K562 (cell line): ENCODE data around the gene SKOR1. TPM values are rescaled to one million over a fixed set of nuclear protein-coding genes. Genes with fewer than 3 reads are reported as not detected.

ENCODE experiments used
- ADNP ChIP-seq: fragments of 200-800 bp; sonication (Bioruptor generic); IDR thresholded peaks from 2 replicates; pipeline ENCODE4 v1.6.1; 2016; ENCODE audit warnings: missing genetic modification characterization, missing compliant biosample characterization
- CEBPG ChIP-seq, 3 experiments: fragments of 200-800 bp in 1 of 3; sonication (Bioruptor generic) in 1 of 3; sonication (generic) in 1 of 3; formaldehyde crosslinking in 1 of 3; IDR thresholded peaks in 2 of 3; conservative IDR thresholded peaks in 1 of 3; 2 replicates each; pipeline versions ENCODE4 v1.6.1 to v1.8.0; 2016 to 2022; ENCODE audit warnings: missing compliant biosample characterization in 2 of 3, missing genetic modification characterization in 2 of 3, mild to moderate bottlenecking in 1 of 3, missing genetic modification reagents in 1 of 3
- ETS1 ChIP-seq: conservative IDR thresholded peaks from 2 replicates; pipeline ENCODE4 v1.6.1; 2011; ENCODE audit warnings: low read depth, mild to moderate bottlenecking, low read length; ENCODE audit not compliant: control insufficient read depth
- FOXP1 ChIP-seq: sonication (generic); formaldehyde crosslinking; IDR thresholded peaks from 2 replicates; pipeline ENCODE4 v1.8.0; 2022; ENCODE audit warnings: mild to moderate bottlenecking, missing genetic modification reagents
- GATAD2A ChIP-seq: fragments of 450-650 bp; IDR thresholded peaks from 2 replicates; pipeline ENCODE4 v1.6.1; 2017
- JUN ChIP-seq, 2 experiments: sonication (generic) in 1 of 2; formaldehyde crosslinking in 1 of 2; IDR thresholded peaks; 2 replicates each; pipeline versions ENCODE4 v1.6.1 to v1.8.0; 2012 to 2022; ENCODE audit warnings: borderline replicate concordance in 2 of 2, mild to moderate bottlenecking in 2 of 2, improper control_type of control experiment in 1 of 2, low read depth in 1 of 2, low read length in 1 of 2, missing genetic modification reagents in 1 of 2
- KLF13 ChIP-seq: fragments of 450-650 bp; IDR thresholded peaks from 2 replicates; pipeline ENCODE4 v1.6.1; 2016; ENCODE audit warnings: missing genetic modification characterization, low read depth, mild to moderate bottlenecking, missing compliant biosample characterization, moderate library complexity, borderline replicate concordance
- MGA ChIP-seq: fragments of 450-650 bp; IDR thresholded peaks from 2 replicates; pipeline ENCODE4 v1.6.1; 2016; ENCODE audit warnings: mild to moderate bottlenecking, moderate library complexity
- NBN ChIP-seq: fragments of 450-650 bp; IDR thresholded peaks from 2 replicates; pipeline ENCODE4 v1.6.1; 2016; ENCODE audit warnings: low read depth, mild to moderate bottlenecking
- RHOXF2B ChIP-seq: fragments of 250-450 bp; sonication (Bioruptor Pico); conservative IDR thresholded peaks from 2 replicates; pipeline ENCODE4 v1.5.1; 2021
- TCF15 ChIP-seq: fragments of 250-450 bp; sonication (Bioruptor Pico); IDR thresholded peaks from 2 replicates; pipeline ENCODE4 v1.8.0; 2022; ENCODE audit warnings: moderate library complexity, mild to moderate bottlenecking, inconsistent platforms
- ZNF384 ChIP-seq: IDR thresholded peaks from 2 replicates; pipeline ENCODE4 v1.6.1; 2012; ENCODE audit warnings: low read depth, low read length, improper control_type of control experiment
- polyA plus RNA-seq, 8 experiments: library from polyadenylated mRNA; depleted of rRNA in 4 of 8; stranded (reverse) in 5 of 8; unstranded in 3 of 8; fragments of >200 nt; fragmentation: Nextera tagmentation in 2 of 8; fragmentation: Illumina TruSeq in 1 of 8; extraction: Ambion mirVana in 2 of 8; extraction: Trizol in 1 of 8; gene quantifications; 2 replicates each; pipeline versions ENCODE4 v1.2.1 to v1.2.3, GENCODE V29; 2011 to 2014; ENCODE audit warnings: inconsistent platforms in 1 of 8, missing spikeins in 1 of 8
- total RNA-seq, 7 experiments: library from RNA; depleted of rRNA in 6 of 7; stranded (reverse); fragments of >200 nt in 6 of 7; fragmentation: Illumina TruSeq in 2 of 7; extraction: Trizol in 2 of 7; gene quantifications; 2 replicates each; pipeline versions ENCODE4 v1.2.1 to v1.2.3, GENCODE V29; 2011 to 2021; ENCODE audit warnings: low replicate concordance in 1 of 7

Gene SKOR1
- total and polyA plus RNA-seq, 9 of the 15 experiments (the other 6 are each of a cell fraction or from before 2014, with no cell fraction given), result 0.04 to 0.41 (median 0.09) TPM; not detected in 3

- TF ChIP-seq NBN, result peak; percentile 13; the same call in 1 of the 2 replicates
- peak; percentile 39; the same call in 1 of the 2 replicates for TF ChIP-seq JUN (IDR thresholded peaks at IDR 0.05; ENCODE audit: borderline replicate concordance, low read depth, low read length)
- no peak for TF ChIP-seq JUN (CRISPR knock-in tag; IDR thresholded peaks at IDR 0.05; ENCODE audit: borderline replicate concordance)
- no peak for TF ChIP-seq ETS1
- TF ChIP-seq ZNF384, result no peak
- TF ChIP-seq RHOXF2B (CRISPR knock-in tag), result no peak
- peak; percentile 52; the same call in 1 of the 2 replicates for TF ChIP-seq FOXP1
- no peak for TF ChIP-seq TCF15 (CRISPR knock-in tag)
- TF ChIP-seq ADNP (tag), result no peak
- no peak for TF ChIP-seq GATAD2A
- peak; percentile 65 for TF ChIP-seq MGA
- TF ChIP-seq CEBPG (CRISPR knock-in tag; IDR thresholded peaks at IDR 0.05), result no peak
- TF ChIP-seq CEBPG (tag; conservative IDR thresholded peaks at IDR 0.05 in 1 of 2, IDR thresholded peaks at IDR 0.05 in 1 of 2), result no peak
- no peak; the same call in 1 of the 2 replicates for TF ChIP-seq KLF13
Measured at GRCh38 chr15:67839929-67840748, 14.8 kb downstream of the SKOR1 start, which contains the start of gene RNU6-1 (continued).
